ENCODE results near the gene ZNF12.
"Not testable (repeated sequence)": the region's sequence is repeated elsewhere in the genome, so short reads cannot be mapped to it uniquely, and the experiment has no call there.

The ZNF12 gene

GRCh38 chr7:6691103-6691502 is 15.6 kb downstream of the ZNF12 start:
- no peak for DNase-seq

- no peak for DNase-seq
Measured at GRCh38 chr7:6680146-6680545, 26.6 kb downstream of the ZNF12 start.

GRCh38 chr7:6675807-6676405 is 30.8 kb downstream of the ZNF12 start:
- no peak for DNase-seq

- DNase-seq: not testable (repeated sequence)
Measured at GRCh38 chr7:6670851-6671250, 35.9 kb downstream of the ZNF12 start.

- DNase-seq: no peak
Measured at GRCh38 chr7:6658618-6659345, 48.0 kb downstream of the ZNF12 start.

GRCh38 chr7:6656413-6656812 is 50.3 kb downstream of the ZNF12 start:
- DNase-seq: no peak

GRCh38 chr7:6655636-6656385 is 50.9 kb downstream of the ZNF12 start:
- no peak for DNase-seq

GRCh38 chr7:6654842-6655610 is 51.7 kb downstream of the ZNF12 start:
- no peak for DNase-seq

GRCh38 chr7:6654113-6654841 is 52.5 kb downstream of the ZNF12 start:
- no peak for DNase-seq

GRCh38 chr7:6653071-6654003 is 53.4 kb downstream of the ZNF12 start:
- no peak for DNase-seq

- no peak for DNase-seq
Measured at GRCh38 chr7:6652446-6653011, 54.2 kb downstream of the ZNF12 start.

- DNase-seq: no peak
Measured at GRCh38 chr7:6651851-6652445, 54.8 kb downstream of the ZNF12 start.

GRCh38 chr7:6650521-6651011 is 56.2 kb downstream of the ZNF12 start:
- no peak for DNase-seq

- no peak for DNase-seq
Measured at GRCh38 chr7:6650086-6650485, 56.7 kb downstream of the ZNF12 start.

GRCh38 chr7:6649241-6649961 is 57.3 kb downstream of the ZNF12 start:
- no peak for DNase-seq

- DNase-seq: no peak
Measured at GRCh38 chr7:6648815-6649104, 58.0 kb downstream of the ZNF12 start.

GRCh38 chr7:6648066-6648814 is 58.5 kb downstream of the ZNF12 start:
- no peak for DNase-seq

GRCh38 chr7:6647541-6647940 is 59.2 kb downstream of the ZNF12 start:
- DNase-seq: no peak

- no peak for DNase-seq
Measured at GRCh38 chr7:6647080-6647479, 59.7 kb downstream of the ZNF12 start.
